ENCODE results near the gene NUP188. TPM values are rescaled to one million over a fixed set of nuclear protein-coding genes. Genes with fewer than 3 reads are reported as not detected.

The NUP188 gene
- total and polyA plus RNA-seq, 2 of the 13 experiments (the other 11 are each of a cell fraction or from before 2014, with no cell fraction given) = 28.0 to 38.5 TPM

DNA sequence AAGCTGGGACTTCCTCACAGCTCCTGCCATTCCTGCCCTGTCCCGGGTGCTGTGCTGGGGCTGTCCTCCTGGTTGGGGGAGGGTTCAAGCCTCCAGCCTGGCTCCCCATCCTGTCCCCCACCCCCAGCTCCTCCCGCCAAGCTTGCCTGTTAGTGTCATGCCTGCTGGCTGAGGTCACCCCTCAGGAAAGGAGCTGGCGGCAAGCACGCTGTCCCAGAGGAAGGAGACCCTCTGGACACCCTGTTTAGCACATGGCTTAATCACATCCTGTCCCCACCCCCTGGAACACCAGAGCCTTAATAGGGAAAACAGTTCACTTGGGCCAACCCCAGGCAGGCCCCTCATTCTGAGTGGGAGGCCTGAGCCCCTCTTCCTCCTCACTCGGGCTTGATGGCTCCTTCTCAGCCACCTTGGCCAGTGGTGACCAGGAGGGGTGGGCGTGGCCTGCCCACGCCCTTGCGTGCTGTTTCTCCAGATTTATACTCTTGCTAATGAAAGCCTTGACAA is 35.9 kb upstream of the NUP188 start:
- Histone ChIP-seq H4K20me1 (ENCODE audit: insufficient read depth, low read length) (no peaks in the 10 kb centered on the region), H2AFZ (ENCODE audit: low read length) (no peak overlapping the region), H3K27ac (ENCODE audit: extremely low read length, insufficient read depth, low read length) (peak overlapping the region; percentile 70), H3K9ac (ENCODE audit: insufficient read depth, low read depth, low read length) (peak overlapping the region; percentile 13; the same call in 1 of the 2 replicates), H3K4me1 (ENCODE audit: insufficient read depth, low read length) (peaks cover 65% of the 10 kb centered on the region), H3K9me3 (ENCODE audit: low read length) (no peaks in the 10 kb centered on the region), H3K79me2 (ENCODE audit: insufficient read depth, low read length) (peaks cover 9% of the 10 kb centered on the region), H3K36me3 (replicated peaks in 1 of 2; ENCODE audit: control insufficient read depth in 1 of 2, insufficient read depth in 2 of 2, low read length in 2 of 2) (peaks cover 32 to 58% of the 10 kb centered on the region in 2 experiments), H3K4me3 (replicated peaks in 1 of 3; ENCODE audit: insufficient read depth in 1 of 3, low read depth in 2 of 3, low read length in 3 of 3) (no peak overlapping the region), H3K27me3 (ENCODE audit: control insufficient read depth in 1 of 2, insufficient read depth in 2 of 2, low read length in 2 of 2) (no peaks in the 10 kb centered on the region), H3K4me2 (ENCODE audit: low read depth, low read length) (peak overlapping the region; percentile 30; the same call in 1 of the 2 replicates)
- ChIA-PET CTCF (ENCODE audit: low intra/inter-chr PET ratio, low total read pairs) (no interaction called here), POLR2A (interaction anchor here (0.6 to 2.8 kb wide), 3 partner anchors 11 to 35 kb away, joined by 3 to 14 read pairs (median 3); no protein-coding TSS in a partner anchor)
- 78% methylated on average over 6 of the region's 8 CpGs for WGBS (ENCODE audit: low lambda C conversion rate)
- no TSS peak for BruUV-seq (replicated peaks)
- peak; percentile 15 for ATAC-seq
- no peak for FAIRE-seq
- DNase-seq (ENCODE audit: low spot score) = peak; percentile 80
- intact Hi-C loops (cut with micrococcal nuclease; ENCODE audit: unreplicated experiment) = no loop called here
- in situ Hi-C loops (cut with HindIII; ENCODE audit: extremely low pct_ligation_motif_present, low pct_unique_long_range_greater_than_20kb) = no loop called here
- TF ChIP-seq FOSL2 (CRISPR knock-in tag; IDR thresholded peaks at IDR 0.05) = peak; percentile 74
- TF ChIP-seq ZNF503 (CRISPR knock-in tag; IDR thresholded peaks at IDR 0.05) = peak; percentile 27; the same call in 1 of the 2 replicates
- TF ChIP-seq ELF3 (CRISPR knock-in tag; IDR thresholded peaks at IDR 0.05) = peak; percentile 45; the same call in 1 of the 2 replicates
- TF ChIP-seq TEAD3 (CRISPR knock-in tag; optimal IDR thresholded peaks at IDR 0.05; ENCODE audit: borderline replicate concordance) = peak; percentile 41
- peak; percentile 40; the same call in 1 of the 2 replicates for TF ChIP-seq HDAC1 (CRISPR knock-in tag; IDR thresholded peaks at IDR 0.05)
- peak; percentile 63 for TF ChIP-seq RARA (CRISPR knock-in tag; IDR thresholded peaks at IDR 0.05)
- no peak for TF ChIP-seq SRY (CRISPR knock-in tag; IDR thresholded peaks at IDR 0.05)
- no peak for TF ChIP-seq ZBTB8A (CRISPR knock-in tag; IDR thresholded peaks at IDR 0.05; ENCODE audit: borderline replicate concordance, low read depth)
- peak; percentile 24; the same call in 1 of the 2 replicates for TF ChIP-seq ZNF281 (CRISPR knock-in tag; IDR thresholded peaks at IDR 0.05; ENCODE audit: borderline replicate concordance)
- TF ChIP-seq SALL1 (CRISPR knock-in tag; IDR thresholded peaks at IDR 0.05) = peak; percentile 46; the same call in 1 of the 2 replicates
- TF ChIP-seq ZBTB7B (CRISPR knock-in tag; IDR thresholded peaks at IDR 0.05) = peak; percentile 43; the same call in 1 of the 2 replicates
- TF ChIP-seq ZNF749 (CRISPR knock-in tag; IDR thresholded peaks at IDR 0.05; ENCODE audit: borderline replicate concordance) = no peak
- TF ChIP-seq ZSCAN9 (CRISPR knock-in tag; IDR thresholded peaks at IDR 0.05; ENCODE audit: borderline replicate concordance) = peak; percentile 19; the same call in 1 of the 2 replicates
- peak; percentile 85 for TF ChIP-seq ATF3 (CRISPR knock-in tag; IDR thresholded peaks at IDR 0.05)
- TF ChIP-seq, protein P1, sequence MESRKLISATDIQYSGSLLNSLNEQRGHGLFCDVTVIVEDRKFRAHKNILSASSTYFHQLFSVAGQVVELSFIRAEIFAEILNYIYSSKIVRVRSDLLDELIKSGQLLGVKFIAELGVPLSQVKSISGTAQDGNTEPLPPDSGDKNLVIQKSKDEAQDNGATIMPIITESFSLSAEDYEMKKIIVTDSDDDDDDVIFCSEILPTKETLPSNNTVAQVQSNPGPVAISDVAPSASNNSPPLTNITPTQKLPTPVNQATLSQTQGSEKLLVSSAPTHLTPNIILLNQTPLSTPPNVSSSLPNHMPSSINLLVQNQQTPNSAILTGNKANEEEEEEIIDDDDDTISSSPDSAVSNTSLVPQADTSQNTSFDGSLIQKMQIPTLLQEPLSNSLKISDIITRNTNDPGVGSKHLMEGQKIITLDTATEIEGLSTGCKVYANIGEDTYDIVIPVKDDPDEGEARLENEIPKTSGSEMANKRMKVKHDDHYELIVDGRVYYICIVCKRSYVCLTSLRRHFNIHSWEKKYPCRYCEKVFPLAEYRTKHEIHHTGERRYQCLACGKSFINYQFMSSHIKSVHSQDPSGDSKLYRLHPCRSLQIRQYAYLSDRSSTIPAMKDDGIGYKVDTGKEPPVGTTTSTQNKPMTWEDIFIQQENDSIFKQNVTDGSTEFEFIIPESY (CRISPR knock-in tag; IDR thresholded peaks at IDR 0.05) = peak; percentile 99
- 0 out of 2 replicates have a peak, but pooled peaks have one; percentile 17 for TF ChIP-seq THAP11 (CRISPR knock-in tag; IDR thresholded peaks at IDR 0.05)
- peak; percentile 34; the same call in 1 of the 2 replicates for TF ChIP-seq FOXO1 (CRISPR knock-in tag; IDR thresholded peaks at IDR 0.05)
- 0 out of 2 replicates have a peak, but pooled peaks have one; percentile 31 for TF ChIP-seq MEIS2 (CRISPR knock-in tag; IDR thresholded peaks at IDR 0.05)
- TF ChIP-seq HOXD1 (CRISPR knock-in tag; IDR thresholded peaks at IDR 0.05) = no peak

All from HepG2 (cell line).